Mucosa of stomach (tissue), 1 donor: ENCODE results near the gene RNF214.

Experiments
- H3K27me3 ChIP-seq: one replicate; pipeline ENCODE4 v1.7.0; 2013; ENCODE audit warnings: mild to moderate bottlenecking, low read length; ENCODE audit not compliant: control insufficient read depth, insufficient read depth
- H3K36me3 ChIP-seq: one replicate; pipeline ENCODE4 v1.7.0; 2013; ENCODE audit warnings: low read length; ENCODE audit not compliant: control insufficient read depth, insufficient read depth
- H3K4me1 ChIP-seq: one replicate; pipeline ENCODE4 v1.7.0; 2013; ENCODE audit warnings: mild to moderate bottlenecking, low read length; ENCODE audit not compliant: control insufficient read depth, insufficient read depth
- H3K4me3 ChIP-seq: one replicate; pipeline ENCODE4 v1.7.0; 2013; ENCODE audit warnings: low read length
- H3K9ac ChIP-seq: one replicate; pipeline ENCODE4 v1.7.0; 2013; ENCODE audit warnings: mild to moderate bottlenecking, low read length, moderate library complexity
- H3K9me3 ChIP-seq: one replicate; pipeline ENCODE4 v1.7.0; 2013; ENCODE audit warnings: mild to moderate bottlenecking, low read length, moderate library complexity; ENCODE audit not compliant: control insufficient read depth
- donor health status: Pancreatic carcinoma.

RNF214 gene

DNA sequence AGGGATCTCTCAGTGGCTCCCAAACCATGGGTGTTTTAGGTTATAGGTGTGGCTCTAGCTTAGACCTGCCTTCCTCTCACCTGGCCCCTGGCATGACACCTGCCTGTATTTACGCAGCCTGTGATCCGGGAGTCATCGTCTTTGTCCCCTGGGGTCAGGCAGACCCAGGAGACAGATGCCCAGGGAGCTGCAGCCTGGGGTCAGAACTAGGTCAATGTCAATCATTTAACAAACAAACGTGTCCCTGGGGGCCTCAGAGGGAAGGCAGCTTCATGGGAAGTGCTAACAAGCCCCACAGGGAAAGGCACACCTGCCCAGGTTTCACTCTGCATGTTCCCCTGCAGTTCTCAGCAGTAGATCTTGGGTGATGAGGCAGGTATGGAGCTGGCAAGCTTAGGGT, 70.6 kb downstream of the RNF214 start:
- H3K4me1 ChIP-seq = peaks cover 16% of the 10 kb centered on the region
- H3K9me3 ChIP-seq = no peaks in the 10 kb centered on the region
- no peak overlapping the region for H3K9ac ChIP-seq
- H3K4me3 ChIP-seq = no peak overlapping the region
- H3K36me3 ChIP-seq = no peaks in the 10 kb centered on the region
- no peaks in the 10 kb centered on the region for H3K27me3 ChIP-seq

DNA sequence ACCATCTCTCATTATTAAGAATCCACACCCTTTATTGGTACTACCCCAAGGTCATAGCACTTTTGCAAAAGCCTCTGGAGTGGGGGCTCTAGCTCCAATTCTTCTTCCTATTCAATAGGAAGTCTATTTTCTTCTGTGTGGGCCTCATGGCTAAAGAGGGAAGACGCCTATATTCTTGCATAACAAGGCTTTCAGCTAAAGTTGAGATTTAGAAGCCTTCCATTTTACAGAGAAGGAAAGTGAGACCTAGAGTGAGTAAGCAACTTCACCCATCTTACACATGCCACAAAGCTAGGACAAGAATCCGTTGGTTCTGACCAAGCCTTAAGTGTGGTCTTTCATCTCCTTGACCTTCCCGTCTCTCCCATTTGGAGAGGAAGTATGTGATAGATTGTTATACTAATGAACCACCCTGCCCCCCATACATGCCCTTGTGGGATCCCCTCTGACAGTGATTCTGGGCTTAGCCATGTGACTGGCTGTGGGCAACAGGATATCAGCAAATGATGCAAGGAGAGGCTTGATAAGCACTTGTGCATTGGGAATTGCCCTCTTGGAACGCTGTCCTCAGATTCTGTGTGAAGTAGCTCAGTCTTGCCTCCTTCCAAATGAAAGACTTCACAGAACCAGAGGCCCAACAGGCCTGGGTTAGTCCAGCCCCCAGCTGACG, 71.3 kb downstream of the RNF214 start:
- Histone ChIP-seq H3K9me3 (no peaks in the 10 kb centered on the region), H3K9ac (no peak overlapping the region), H3K4me1 (peaks cover 16% of the 10 kb centered on the region), H3K4me3 (no peak overlapping the region), H3K36me3 (no peaks in the 10 kb centered on the region), H3K27me3 (no peaks in the 10 kb centered on the region)

DNA sequence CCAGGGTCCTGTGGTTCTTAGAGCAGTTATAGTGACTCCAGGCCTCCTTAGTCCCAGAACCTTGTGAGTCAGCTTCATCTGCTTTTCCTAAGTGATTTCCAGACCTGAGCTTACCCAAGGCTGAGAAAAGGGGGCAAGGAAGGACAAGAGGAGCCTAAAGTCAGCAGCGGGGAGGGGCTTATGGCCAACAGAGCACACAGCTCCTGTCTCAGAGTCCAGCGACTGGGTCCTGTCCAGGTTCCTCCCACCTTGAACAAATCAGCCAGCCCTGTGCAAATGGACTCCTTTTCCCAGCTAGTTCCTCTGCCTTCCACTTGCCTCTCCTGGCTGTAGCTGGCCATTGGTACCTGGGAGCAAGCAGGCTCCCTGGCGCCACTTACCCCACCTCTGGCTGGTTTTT, 72.7 kb downstream of the RNF214 start:
- Histone ChIP-seq H3K27me3 (no peaks in the 10 kb centered on the region), H3K4me3 (no peak overlapping the region), H3K36me3 (no peaks in the 10 kb centered on the region), H3K9me3 (no peaks in the 10 kb centered on the region), H3K9ac (no peak overlapping the region), H3K4me1 (peaks cover 5% of the 10 kb centered on the region)

DNA sequence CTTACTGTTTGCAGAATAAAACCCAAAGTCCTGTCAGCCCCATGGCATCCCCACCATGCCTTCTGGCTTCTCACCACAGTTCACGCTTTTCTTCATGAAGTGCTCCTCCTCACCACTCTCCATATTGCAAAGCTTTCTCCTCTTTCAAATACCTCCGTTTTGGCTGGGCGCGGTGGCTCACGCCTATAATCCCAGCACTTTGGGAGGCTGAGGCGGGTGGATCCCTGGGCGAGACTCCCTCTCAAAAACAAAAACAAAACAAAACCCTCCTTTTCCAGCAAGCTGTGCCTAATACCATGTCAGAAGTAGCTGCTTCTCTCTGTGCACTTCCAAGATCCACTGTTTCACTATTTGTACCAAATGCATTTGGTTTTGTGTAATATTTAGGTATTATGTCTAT, 76.8 kb downstream of the RNF214 start:
- H3K9ac ChIP-seq = no peak overlapping the region
- no peaks in the 10 kb centered on the region for H3K9me3 ChIP-seq
- H3K4me1 ChIP-seq = no peaks in the 10 kb centered on the region
- H3K36me3 ChIP-seq = no peaks in the 10 kb centered on the region
- H3K27me3 ChIP-seq = no peaks in the 10 kb centered on the region
- no peak overlapping the region for H3K4me3 ChIP-seq

DNA sequence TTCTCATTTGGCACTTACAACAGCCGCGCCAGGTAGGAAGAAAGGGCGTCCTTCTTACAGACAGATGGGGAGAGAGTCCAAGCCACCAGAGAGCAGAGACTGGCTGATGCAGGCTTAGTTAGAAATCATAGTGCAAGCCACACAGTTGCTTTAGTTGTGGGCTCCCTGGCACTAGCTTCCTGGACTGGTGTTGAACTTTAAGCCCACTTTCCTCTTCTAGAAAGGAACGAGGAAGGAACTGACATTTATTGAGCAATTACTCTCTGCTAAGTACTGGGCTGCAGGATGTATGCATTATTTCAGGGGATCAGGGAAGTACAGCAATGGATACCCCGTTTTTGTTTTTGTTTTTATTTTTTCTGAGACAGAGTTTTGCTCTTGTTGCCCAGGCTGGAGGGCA, 80.6 kb downstream of the RNF214 start:
- H3K4me1 ChIP-seq = peaks cover 7% of the 10 kb centered on the region
- H3K9ac ChIP-seq = no peak overlapping the region
- no peaks in the 10 kb centered on the region for H3K36me3 ChIP-seq
- no peak overlapping the region for H3K4me3 ChIP-seq
- H3K9me3 ChIP-seq = no peaks in the 10 kb centered on the region
- H3K27me3 ChIP-seq = peaks cover 10% of the 10 kb centered on the region

DNA sequence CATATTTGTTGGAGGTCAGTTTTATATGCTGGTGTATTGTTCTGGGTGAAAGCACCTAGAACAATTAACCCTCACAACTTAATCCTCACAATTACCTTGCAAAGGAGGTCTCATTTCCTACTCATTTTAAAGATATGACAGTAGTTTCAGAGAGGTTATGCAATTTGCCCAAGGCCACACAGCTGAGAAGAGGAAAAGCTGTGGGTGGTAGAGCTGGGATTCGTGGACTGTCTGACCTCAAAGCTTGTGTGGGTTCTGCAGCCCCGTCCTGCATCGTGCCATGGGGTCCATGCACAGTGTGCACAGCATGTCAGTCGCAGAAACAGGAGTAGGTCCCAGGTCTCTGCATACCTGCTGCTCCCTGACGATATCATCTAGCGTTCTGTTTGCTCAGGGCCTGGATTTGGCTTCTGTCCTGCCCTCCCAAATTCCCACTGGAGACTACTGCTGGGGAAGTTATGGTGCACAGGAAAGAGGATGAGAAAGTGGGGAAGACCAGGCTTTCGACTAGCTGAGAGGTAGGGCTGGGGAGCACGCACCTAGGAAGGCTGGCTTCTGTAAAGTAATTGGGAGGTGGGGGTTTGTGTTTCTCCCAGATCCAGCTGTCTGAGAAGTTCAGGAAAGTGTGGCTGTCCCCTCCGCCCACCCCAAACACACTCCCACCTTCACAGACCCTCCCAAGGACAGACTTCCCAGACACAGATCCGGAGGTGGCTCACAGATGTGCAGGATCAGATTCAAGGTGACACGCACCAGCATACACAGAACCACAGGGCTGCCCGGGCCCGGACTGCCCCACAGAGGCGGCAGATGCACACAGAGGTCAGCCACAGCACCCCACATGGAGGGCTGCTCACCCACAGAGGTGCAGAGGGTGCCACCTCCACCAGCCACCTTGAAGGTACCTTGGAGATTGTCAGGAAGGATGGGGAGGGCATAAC, 81.6 kb downstream of the RNF214 start:
- Histone ChIP-seq H3K4me3 (no peak overlapping the region), H3K9ac (no peak overlapping the region), H3K4me1 (peaks cover 7% of the 10 kb centered on the region), H3K36me3 (no peaks in the 10 kb centered on the region), H3K9me3 (no peaks in the 10 kb centered on the region), H3K27me3 (peaks cover 10% of the 10 kb centered on the region)

DNA sequence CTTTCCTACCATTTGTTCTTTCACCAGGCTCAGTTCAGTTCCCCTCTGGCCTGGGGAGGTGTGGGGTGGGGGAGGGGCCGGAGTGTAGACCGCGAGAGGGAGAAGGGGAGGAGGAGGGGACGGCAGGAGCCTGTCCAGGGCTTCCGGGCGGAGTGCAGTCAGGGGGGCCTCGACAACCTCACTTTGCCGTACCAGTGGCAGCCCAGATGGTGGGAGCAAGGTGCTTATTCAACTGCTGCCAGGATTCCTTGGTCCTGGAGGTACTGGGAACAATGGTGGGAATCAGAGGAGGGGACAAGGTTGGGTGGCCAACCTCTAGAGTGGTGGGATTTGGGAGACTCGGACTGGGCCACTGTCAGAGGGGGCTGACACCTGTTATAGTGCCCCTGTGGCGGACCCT, 82.4 kb downstream of the RNF214 start:
- Histone ChIP-seq H3K9ac (peak overlapping the region; percentile 64), H3K4me3 (peak overlapping the region; percentile 41), H3K27me3 (peaks cover 10% of the 10 kb centered on the region), H3K4me1 (peaks cover 7% of the 10 kb centered on the region), H3K9me3 (no peaks in the 10 kb centered on the region), H3K36me3 (no peaks in the 10 kb centered on the region)

DNA sequence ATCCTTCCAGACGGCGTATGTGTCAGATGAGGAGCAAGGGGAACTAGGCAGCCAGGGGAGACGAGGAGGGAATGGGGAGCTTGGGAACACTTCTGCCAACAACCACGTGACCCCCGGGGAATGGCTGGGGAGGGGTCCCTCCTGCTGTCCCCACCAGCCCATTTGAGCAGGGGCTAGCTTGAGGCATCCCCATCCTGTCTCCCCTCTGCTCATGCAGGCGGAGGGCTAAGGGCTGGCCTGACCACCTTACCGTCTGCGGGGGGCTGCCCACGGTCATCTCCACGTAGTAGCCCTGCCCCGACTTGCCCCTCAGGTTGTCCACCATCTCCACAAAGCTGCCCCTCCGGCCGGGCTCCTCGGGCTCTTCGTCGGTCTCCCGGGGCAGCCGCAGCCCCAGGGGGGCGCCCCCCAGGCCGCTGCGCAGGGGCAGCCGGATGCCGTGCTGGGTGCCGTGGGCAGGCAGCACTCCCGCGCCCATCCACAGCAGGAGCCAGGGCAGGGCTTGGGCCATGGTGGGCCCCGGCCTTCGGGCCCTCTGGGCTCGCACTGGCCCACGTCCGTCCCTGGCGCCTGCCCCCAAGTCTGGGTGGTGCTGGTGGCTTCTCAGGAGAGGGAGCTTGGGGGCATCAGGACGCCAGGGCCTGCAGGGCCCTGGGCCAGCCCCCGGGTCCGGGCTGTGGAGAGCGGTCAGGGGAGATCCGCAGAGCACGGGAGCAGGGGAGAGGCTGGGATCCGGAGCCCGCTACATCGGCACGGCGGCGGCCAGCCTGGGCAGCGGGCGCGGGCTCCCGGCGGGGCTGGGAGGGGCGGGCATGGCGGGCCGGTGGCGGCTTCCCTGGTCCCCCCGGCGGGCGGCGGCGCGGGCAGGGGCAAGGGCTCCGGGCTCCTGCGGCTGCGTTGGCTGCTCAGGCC, 83.1 kb downstream of the RNF214 start:
- Histone ChIP-seq H3K9me3 (no peaks in the 10 kb centered on the region), H3K4me1 (peaks cover 7% of the 10 kb centered on the region), H3K27me3 (peaks cover 10% of the 10 kb centered on the region), H3K9ac (peak overlapping the region; percentile 64), H3K36me3 (no peaks in the 10 kb centered on the region), H3K4me3 (peak overlapping the region; percentile 41)

DNA sequence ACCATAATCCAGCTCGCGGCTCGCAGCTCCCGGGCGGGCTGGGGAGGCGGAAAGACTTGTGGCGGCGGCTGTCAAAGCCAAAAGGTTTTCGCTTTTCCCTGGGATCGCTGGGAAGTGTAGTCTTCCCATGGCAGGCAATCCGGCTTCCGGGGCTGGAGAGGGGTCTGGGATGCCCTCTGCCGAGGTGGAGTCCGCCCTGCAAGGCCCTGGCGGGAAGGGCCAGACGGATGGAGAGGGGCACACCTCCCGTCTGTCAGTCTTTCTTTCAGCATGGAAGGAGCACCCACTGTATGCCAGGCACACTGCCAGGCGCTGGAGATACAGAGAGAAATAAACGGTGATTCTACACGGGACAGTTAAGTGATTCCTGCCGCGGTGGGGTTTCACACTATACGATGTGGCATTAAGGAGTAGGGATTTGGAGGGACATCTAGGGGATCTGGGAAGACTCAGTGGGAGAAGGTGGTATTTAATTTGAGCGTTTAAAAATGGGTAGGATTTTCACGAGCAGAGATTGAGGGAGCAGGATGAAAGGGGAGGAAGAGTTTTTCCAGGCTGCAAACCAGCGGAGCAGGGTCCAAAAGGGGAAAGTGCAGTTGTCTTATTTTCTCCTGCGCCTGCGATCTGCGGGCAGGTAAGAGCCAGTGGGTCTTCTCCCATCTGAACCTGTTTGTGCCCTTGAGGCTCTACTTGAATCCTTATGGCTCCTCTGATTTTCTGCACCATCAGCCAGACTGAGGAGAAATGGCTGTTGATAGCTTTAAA, 83.9 kb downstream of the RNF214 start, which contains the start of gene BACE1:
BACE1 (minus strand) TSS at position 60 of the 765 bp plus-strand sequence. CDS start 461 bp downstream, outside the sequence.
- Histone ChIP-seq H3K4me1 (peaks cover 7% of the 10 kb centered on the region), H3K36me3 (no peaks in the 10 kb centered on the region), H3K9ac (peak within 1 kb of the TSS; percentile 64), H3K9me3 (no peaks in the 10 kb centered on the region), H3K27me3 (peaks cover 10% of the 10 kb centered on the region), H3K4me3 (peak within 1 kb of the TSS; percentile 77)

DNA sequence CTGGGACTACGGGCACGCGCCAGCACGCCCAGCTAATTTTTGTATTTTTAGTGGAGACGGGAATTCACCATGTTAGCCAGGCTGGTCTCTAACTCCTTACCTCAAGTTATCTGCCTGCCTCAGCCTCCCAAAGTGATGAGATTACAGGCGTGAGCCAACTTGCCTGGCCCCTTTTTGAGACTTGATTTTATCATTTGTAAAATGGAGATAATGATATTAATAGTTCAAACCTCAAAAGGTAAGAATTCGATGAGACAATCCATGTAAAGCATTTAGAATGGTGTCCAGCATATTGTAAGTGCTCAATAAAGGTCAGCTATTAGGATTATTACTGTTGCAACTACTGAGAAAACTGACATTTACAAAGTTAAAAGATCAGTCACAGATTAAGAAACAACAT, 86.3 kb downstream of the RNF214 start:
- no peaks in the 10 kb centered on the region for H3K9me3 ChIP-seq
- peaks cover 7% of the 10 kb centered on the region for H3K4me1 ChIP-seq
- peaks cover 10% of the 10 kb centered on the region for H3K27me3 ChIP-seq
- H3K36me3 ChIP-seq = no peaks in the 10 kb centered on the region
- no peak overlapping the region for H3K4me3 ChIP-seq
- H3K9ac ChIP-seq = no peak overlapping the region

DNA sequence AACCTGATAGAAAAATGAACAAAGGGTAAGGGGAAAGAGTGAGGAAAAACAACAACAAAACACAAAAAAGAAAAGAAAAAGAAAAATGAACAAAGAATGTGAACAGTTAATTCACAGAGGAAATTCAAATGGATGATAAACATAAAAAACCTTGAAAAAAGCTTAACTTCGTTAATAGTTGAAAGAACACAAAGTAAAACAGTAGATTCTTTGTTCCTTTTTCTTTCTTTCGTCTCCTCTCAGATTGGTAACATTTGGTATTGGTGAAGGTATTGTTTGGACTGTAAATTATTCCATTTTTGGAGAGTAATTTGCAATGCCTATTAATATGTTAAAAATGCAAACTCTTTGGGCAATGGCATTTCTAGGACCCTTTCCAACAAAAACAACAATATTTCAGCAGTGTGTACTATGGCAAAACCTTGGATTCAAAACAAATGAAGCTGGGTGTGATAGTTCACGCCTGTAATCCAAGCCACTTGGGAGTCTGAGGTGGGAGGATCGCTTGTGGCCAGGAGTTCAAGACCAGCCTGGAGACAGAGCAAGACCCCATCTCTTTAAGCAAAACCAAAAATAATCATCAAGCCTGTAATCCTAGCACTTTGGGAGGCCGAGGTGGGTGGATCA, 86.9 kb downstream of the RNF214 start:
- Histone ChIP-seq H3K4me3 (no peak overlapping the region), H3K36me3 (no peaks in the 10 kb centered on the region), H3K27me3 (peaks cover 10% of the 10 kb centered on the region), H3K9ac (no peak overlapping the region), H3K4me1 (peaks cover 7% of the 10 kb centered on the region), H3K9me3 (no peaks in the 10 kb centered on the region)
